ENCODE measurements around the gene CAMSAP1. TPM values are rescaled to one million over a fixed set of nuclear protein-coding genes. Genes with fewer than 3 reads are reported as not detected.

Gene CAMSAP1
- total and polyA plus RNA-seq, 9 of the 15 experiments (the other 6 are each of a cell fraction or from before 2014, with no cell fraction given): 1.5 to 28.8 (median 14.3) TPM

GRCh38 chr9:135907431-135908092, at the start of gene CAMSAP1 (continued):
- TF ChIP-seq ZNF318 (IDR thresholded peaks at IDR 0.05; ENCODE audit: borderline replicate concordance in 1 of 2, low read depth in 1 of 2) (no peak), ZBTB33 (CRISPR knock-in tag; IDR thresholded peaks at IDR 0.05) (no peak), MAFG (tag; conservative IDR thresholded peaks at IDR 0.05) (no peak), KDM1A (IDR thresholded peaks at IDR 0.05) (no peak), MLLT1 (IDR thresholded peaks at IDR 0.05) (no peak), MNT (conservative IDR thresholded peaks at IDR 0.05) (peak in 1 of 2 experiments; percentile 78; a peak in 2 of 4 replicates), ZBED1 (IDR thresholded peaks at IDR 0.05) (no peak), ZNF431 (CRISPR knock-in tag; IDR thresholded peaks at IDR 0.05) (no peak), RB1 (IDR thresholded peaks at IDR 0.05; ENCODE audit: low read depth) (peak; percentile 39; the same call in 1 of the 2 replicates), KLF1 (tag; IDR thresholded peaks at IDR 0.05) (no peak), HINFP (tag; conservative IDR thresholded peaks at IDR 0.05; ENCODE audit: low read depth) (no peak), ZNF444 (CRISPR knock-in tag; IDR thresholded peaks at IDR 0.05) (no peak)
